WERI-Rb-1 (cell line): ENCODE data around the gene MLLT10.

Source experiments
- DNase-seq: peaks from one replicate; pipeline ENCODE4 v3.0.0-alpha.2; 2020
- H3K27ac ChIP-seq: fragments of 250-450 bp; sonication (Bioruptor Pico); 2 replicates; pipeline ENCODE4 v1.5.1; 2020; ENCODE audit warnings: mild to moderate bottlenecking, moderate library complexity
- H3K27me3 ChIP-seq: fragments of 250-450 bp; sonication (Bioruptor Pico); 2 replicates; pipeline ENCODE4 v1.5.1; 2021; ENCODE audit warnings: mild to moderate bottlenecking, low read depth, moderate library complexity; ENCODE audit not compliant: insufficient read depth, severe bottlenecking
- H3K36me3 ChIP-seq: fragments of 250-450 bp; sonication (Bioruptor Pico); 2 replicates; pipeline ENCODE4 v1.5.1; 2020; ENCODE audit warnings: mild to moderate bottlenecking, moderate library complexity
- H3K4me3 ChIP-seq: 2 replicates; pipeline ENCODE4 v1.5.1; 2011; ENCODE audit warnings: low read depth, mild to moderate bottlenecking, control low read depth, low read length
- H3K9me3 ChIP-seq: fragments of 250-450 bp; sonication (Bioruptor Pico); 2 replicates; pipeline ENCODE4 v1.5.1; 2021; ENCODE audit warnings: mild to moderate bottlenecking, moderate library complexity; ENCODE audit not compliant: severe bottlenecking
- CTCF ChIP-seq: IDR thresholded peaks from 2 replicates; pipeline ENCODE4 v1.5.1; 2011; ENCODE audit warnings: low read depth, mild to moderate bottlenecking, control low read depth, inconsistent platforms, low read length

MLLT10 gene

GRCh38 chr10:21726601-21727225 lies 192.7 kb downstream of the MLLT10 start:
- Histone ChIP-seq H3K4me3 (no peak overlapping the region; the same call in 1 of the 2 replicates), H3K27me3 (no peaks in the 10 kb centered on the region), H3K27ac (0 out of 2 replicates have a peak overlapping the region, but pooled peaks have one; percentile 47), H3K36me3 (no peaks in the 10 kb centered on the region), H3K9me3 (no peaks in the 10 kb centered on the region)
- TF ChIP-seq CTCF, result no peak
- DNase-seq, result no peak

GRCh38 chr10:21727452-21728168 lies 193.6 kb downstream of the MLLT10 start:
- Histone ChIP-seq H3K27me3 (no peaks in the 10 kb centered on the region), H3K9me3 (no peaks in the 10 kb centered on the region), H3K36me3 (no peaks in the 10 kb centered on the region), H3K4me3 (peak overlapping the region; percentile 30), H3K27ac (peak overlapping the region; percentile 47)
- no peak for TF ChIP-seq CTCF
- peak; percentile 15 for DNase-seq

- Histone ChIP-seq H3K4me3 (no peak overlapping the region), H3K36me3 (no peaks in the 10 kb centered on the region; the same call in 1 of the 2 replicates), H3K27ac (no peak overlapping the region), H3K27me3 (no peaks in the 10 kb centered on the region), H3K9me3 (no peaks in the 10 kb centered on the region)
- no peak for DNase-seq
- no peak for TF ChIP-seq CTCF
Measured at GRCh38 chr10:21728618-21729017, 194.6 kb downstream of the MLLT10 start.

- Histone ChIP-seq H3K4me3 (no peak overlapping the region), H3K27me3 (no peaks in the 10 kb centered on the region), H3K36me3 (peaks cover 4% of the 10 kb centered on the region), H3K27ac (no peak overlapping the region), H3K9me3 (no peaks in the 10 kb centered on the region)
- DNase-seq, result peak; percentile 63
- TF ChIP-seq CTCF, result peak; percentile 84
Measured at GRCh38 chr10:21732067-21732772, 198.2 kb downstream of the MLLT10 start.

- no peak for TF ChIP-seq CTCF
- Histone ChIP-seq H3K36me3 (peaks cover 4% of the 10 kb centered on the region), H3K4me3 (no peak overlapping the region), H3K27ac (no peak overlapping the region), H3K27me3 (no peaks in the 10 kb centered on the region), H3K9me3 (no peaks in the 10 kb centered on the region)
- no peak for DNase-seq
Measured at GRCh38 chr10:21733710-21734109, 199.7 kb downstream of the MLLT10 start.
